Adipocyte (in vitro differentiated cells): ENCODE results near the gene STK32B.

Experiments used
- DNase-seq: peaks from one replicate; pipeline ENCODE4 v3.0.0-alpha.2; 2015; ENCODE audit warnings: low read depth
- H3K27me3 ChIP-seq: replicated peaks from 2 replicates; pipeline ENCODE4 v1.7.0; 2013; ENCODE audit warnings: mild to moderate bottlenecking, low read length, moderate library complexity; ENCODE audit not compliant: control insufficient read depth, insufficient read depth
- H3K36me3 ChIP-seq: 2 replicates; pipeline ENCODE4 v1.7.0; 2013; ENCODE audit warnings: low read length, mild to moderate bottlenecking, moderate library complexity; ENCODE audit not compliant: control insufficient read depth, insufficient read depth, severe bottlenecking
- H3K4me1 ChIP-seq: 2 replicates; pipeline ENCODE4 v1.7.0; 2013; ENCODE audit warnings: mild to moderate bottlenecking, low read length, moderate library complexity; ENCODE audit not compliant: control insufficient read depth, insufficient read depth
- H3K4me3 ChIP-seq: 2 replicates; pipeline ENCODE4 v1.7.0; 2013; ENCODE audit warnings: mild to moderate bottlenecking, low read length, moderate library complexity
- H3K9ac ChIP-seq: 2 replicates; pipeline ENCODE4 v1.7.0; 2013; ENCODE audit warnings: mild to moderate bottlenecking, low read length, moderate library complexity
- H3K9me3 ChIP-seq: 2 replicates; pipeline ENCODE4 v1.7.0; 2013; ENCODE audit warnings: mild to moderate bottlenecking, low read length, moderate library complexity; ENCODE audit not compliant: control insufficient read depth

Gene STK32B

GRCh38 chr4:5465529-5465928 lies 414.2 kb downstream of the STK32B start:
- DNase-seq = no peak
- Histone ChIP-seq H3K27me3 (no peaks in the 10 kb centered on the region), H3K4me1 (no peaks in the 10 kb centered on the region), H3K9me3 (no peaks in the 10 kb centered on the region), H3K9ac (no peak overlapping the region), H3K4me3 (no peak overlapping the region), H3K36me3 (no peaks in the 10 kb centered on the region)

DNA sequence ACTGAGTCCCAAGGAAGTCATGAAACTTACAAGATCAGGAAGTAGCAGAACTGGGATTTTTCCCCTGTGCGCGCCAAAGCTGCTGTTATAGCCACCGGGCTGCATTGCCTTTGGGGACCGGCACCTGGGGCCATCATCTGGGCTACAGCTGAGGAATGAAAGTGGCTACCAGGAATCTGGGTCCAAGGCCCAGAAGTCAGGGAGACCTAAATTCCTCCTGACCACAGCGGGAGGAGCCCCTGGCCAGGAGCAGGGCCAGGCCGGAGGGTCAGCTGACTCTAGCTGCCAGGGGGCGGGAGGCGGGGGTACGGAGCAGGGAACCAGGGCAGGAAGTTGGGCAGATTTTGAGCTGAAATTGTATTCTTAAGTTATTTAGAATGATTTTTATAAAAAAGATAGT lies 414.7 kb downstream of the STK32B start:
- Histone ChIP-seq H3K9me3 (no peaks in the 10 kb centered on the region), H3K27me3 (no peaks in the 10 kb centered on the region), H3K36me3 (no peaks in the 10 kb centered on the region), H3K4me1 (no peaks in the 10 kb centered on the region), H3K9ac (no peak overlapping the region), H3K4me3 (no peak overlapping the region)
- DNase-seq = no peak

GRCh38 chr4:5467111-5467510 lies 415.8 kb downstream of the STK32B start:
- Histone ChIP-seq H3K9me3 (no peaks in the 10 kb centered on the region), H3K9ac (no peak overlapping the region), H3K4me3 (no peak overlapping the region), H3K27me3 (no peaks in the 10 kb centered on the region), H3K36me3 (no peaks in the 10 kb centered on the region), H3K4me1 (no peaks in the 10 kb centered on the region)
- no peak for DNase-seq

DNA sequence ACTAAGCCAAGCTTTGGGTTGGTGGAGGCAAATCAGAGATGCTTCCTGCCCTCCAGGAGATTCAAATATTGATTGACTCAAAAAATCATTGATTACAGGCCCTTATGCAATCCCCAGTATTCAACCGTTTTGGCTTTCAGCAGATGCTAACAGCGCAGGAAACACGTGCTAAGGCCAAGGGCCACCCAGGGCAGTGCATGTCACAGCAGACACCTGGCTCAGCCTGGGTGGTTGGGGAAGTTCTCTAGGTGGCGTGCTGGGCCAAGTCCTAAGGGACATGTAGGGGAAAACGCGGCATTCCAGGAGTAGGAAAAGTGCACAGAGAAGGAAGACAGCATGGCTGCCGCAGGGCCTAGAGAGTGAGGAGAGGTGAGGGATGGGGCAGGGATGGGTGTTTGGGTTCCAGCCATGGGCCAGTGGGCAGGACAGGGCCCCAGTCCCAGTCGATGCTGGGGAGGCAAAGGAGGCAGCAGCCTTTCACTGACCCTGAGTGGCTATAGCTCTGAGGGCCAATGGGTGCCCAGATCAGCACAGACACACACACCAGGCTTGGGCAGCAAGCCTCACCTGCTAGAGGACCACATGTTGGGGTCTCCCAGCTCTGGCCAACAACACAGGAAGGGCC lies 418.0 kb downstream of the STK32B start:
- Histone ChIP-seq H3K4me3 (no peak overlapping the region), H3K4me1 (no peaks in the 10 kb centered on the region), H3K27me3 (no peaks in the 10 kb centered on the region), H3K9ac (no peak overlapping the region), H3K36me3 (no peaks in the 10 kb centered on the region), H3K9me3 (no peaks in the 10 kb centered on the region)
- DNase-seq = no peak

- Histone ChIP-seq H3K4me3 (no peak overlapping the region), H3K9me3 (no peaks in the 10 kb centered on the region), H3K36me3 (no peaks in the 10 kb centered on the region), H3K4me1 (no peaks in the 10 kb centered on the region), H3K9ac (no peak overlapping the region), H3K27me3 (no peaks in the 10 kb centered on the region)
- DNase-seq = no peak
Measured at GRCh38 chr4:5469861-5470260, 418.6 kb downstream of the STK32B start.

- peak; percentile 21 for DNase-seq
- no peaks in the 10 kb centered on the region for H3K9me3 ChIP-seq
Measured at GRCh38 chr4:5470318-5471198, 419.3 kb downstream of the STK32B start.

DNA sequence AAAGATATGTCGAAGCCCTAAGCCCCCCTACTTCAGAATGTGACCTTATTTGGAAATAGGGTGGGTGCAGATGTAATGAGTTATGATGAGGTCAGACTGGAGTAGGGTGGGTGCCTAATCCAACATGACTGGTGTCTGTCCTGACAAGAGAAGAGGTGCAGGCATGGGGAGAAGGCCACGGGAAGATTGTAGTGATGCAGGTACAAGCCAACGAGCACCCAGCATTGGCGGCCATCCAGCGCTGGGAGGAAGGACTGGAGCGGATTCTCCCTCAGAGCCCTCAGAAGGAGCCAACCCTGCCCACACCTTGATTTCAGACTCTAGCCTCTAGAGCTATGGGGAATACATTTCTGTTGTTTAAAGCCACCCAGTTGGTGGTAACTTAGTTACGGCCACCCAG lies 419.9 kb downstream of the STK32B start:
- no peaks in the 10 kb centered on the region for H3K36me3 ChIP-seq
- no peak overlapping the region for H3K9ac ChIP-seq
- H3K9me3 ChIP-seq = no peaks in the 10 kb centered on the region

More at GRCh38 chr4:5470318-5471198, 419.3 kb downstream of the STK32B start:
- Histone ChIP-seq H3K27me3 (no peaks in the 10 kb centered on the region), H3K9ac (no peak overlapping the region), H3K4me1 (no peaks in the 10 kb centered on the region), H3K36me3 (no peaks in the 10 kb centered on the region), H3K4me3 (no peak overlapping the region)

GRCh38 chr4:5471691-5472090 lies 420.4 kb downstream of the STK32B start:
- no peak for DNase-seq
- Histone ChIP-seq H3K4me1 (no peaks in the 10 kb centered on the region), H3K27me3 (no peaks in the 10 kb centered on the region), H3K4me3 (no peak overlapping the region), H3K36me3 (no peaks in the 10 kb centered on the region), H3K9ac (no peak overlapping the region), H3K9me3 (no peaks in the 10 kb centered on the region)

More for the DNA sequence above, 419.9 kb downstream of the STK32B start:
- H3K27me3 ChIP-seq = no peaks in the 10 kb centered on the region
- H3K4me1 ChIP-seq = no peaks in the 10 kb centered on the region
- DNase-seq = no peak
- no peak overlapping the region for H3K4me3 ChIP-seq

- Histone ChIP-seq H3K4me1 (no peaks in the 10 kb centered on the region), H3K36me3 (no peaks in the 10 kb centered on the region)
Measured at GRCh38 chr4:5472160-5472591, 420.9 kb downstream of the STK32B start.

GRCh38 chr4:5473125-5473524 lies 421.8 kb downstream of the STK32B start:
- Histone ChIP-seq H3K4me3 (no peak overlapping the region), H3K27me3 (no peaks in the 10 kb centered on the region), H3K4me1 (no peaks in the 10 kb centered on the region), H3K36me3 (no peaks in the 10 kb centered on the region), H3K9me3 (no peaks in the 10 kb centered on the region), H3K9ac (no peak overlapping the region)
- no peak for DNase-seq

More at GRCh38 chr4:5472160-5472591, 420.9 kb downstream of the STK32B start:
- DNase-seq = no peak
- no peaks in the 10 kb centered on the region for H3K9me3 ChIP-seq
- no peak overlapping the region for H3K9ac ChIP-seq
- no peaks in the 10 kb centered on the region for H3K27me3 ChIP-seq
- no peak overlapping the region for H3K4me3 ChIP-seq

DNA sequence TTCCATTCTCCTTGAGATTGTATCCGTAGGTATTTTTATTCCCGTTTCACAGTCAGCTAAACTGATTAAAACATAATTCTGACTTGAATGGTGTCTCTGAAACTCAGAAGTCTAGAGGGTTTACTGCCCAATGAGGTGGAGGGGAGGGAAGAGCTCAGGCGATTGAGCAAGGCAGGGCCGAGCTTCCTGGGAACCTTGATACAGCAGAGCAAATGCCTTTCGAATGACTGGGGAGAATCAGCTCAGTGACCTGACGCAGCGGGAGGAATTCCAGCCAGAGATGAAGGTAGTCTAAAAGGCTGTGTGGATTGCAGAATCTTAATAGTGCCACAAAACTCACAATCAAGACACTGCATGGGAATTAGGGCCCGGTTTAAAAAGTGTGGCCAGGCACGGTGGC lies 423.5 kb downstream of the STK32B start:
- Histone ChIP-seq H3K27me3 (no peaks in the 10 kb centered on the region), H3K4me3 (no peak overlapping the region), H3K9ac (no peak overlapping the region), H3K4me1 (no peaks in the 10 kb centered on the region), H3K9me3 (no peaks in the 10 kb centered on the region), H3K36me3 (no peaks in the 10 kb centered on the region)
- DNase-seq = no peak
